HG03280 (cell line): ENCODE results near the gene NDUFB10.
A peak's percentile ranks its signal among the peaks of the same experiment; 100 is the strongest.
"Not testable (repeated sequence)": the region's sequence is repeated elsewhere in the genome, so short reads cannot be mapped to it uniquely, and the experiment has no call there.

Experiments used
- ATAC-seq: cut with Tn5 transposase; IDR thresholded peaks from one replicate; pipeline ENCODE4 v1.9.1; 2021; ENCODE audit warnings: mild to moderate bottlenecking, moderate library complexity; ENCODE audit not compliant: unreplicated experiment

The NDUFB10 gene

GRCh38 chr16:1923299-1924034 lies 35.9 kb upstream of the NDUFB10 start:
- ATAC-seq, result no peak

GRCh38 chr16:1924095-1924494 lies 35.2 kb upstream of the NDUFB10 start:
- ATAC-seq, result no peak

GRCh38 chr16:1926271-1926670 lies 33.1 kb upstream of the NDUFB10 start:
- ATAC-seq, result no peak

- ATAC-seq, result no peak
Measured at GRCh38 chr16:1929105-1929504, 30.2 kb upstream of the NDUFB10 start.

- ATAC-seq, result peak; percentile 87
Measured at GRCh38 chr16:1929578-1930337, 29.6 kb upstream of the NDUFB10 start.

- ATAC-seq, result no peak
Measured at GRCh38 chr16:1930338-1930720, 29.0 kb upstream of the NDUFB10 start.

GRCh38 chr16:1932050-1933028 lies 27.0 kb upstream of the NDUFB10 start:
- ATAC-seq, result no peak

- ATAC-seq, result no peak
Measured at GRCh38 chr16:1933097-1933661, 26.2 kb upstream of the NDUFB10 start.

GRCh38 chr16:1936945-1937479 lies 22.3 kb upstream of the NDUFB10 start:
- ATAC-seq, result no peak

GRCh38 chr16:1938316-1938715 lies 21.0 kb upstream of the NDUFB10 start:
- no peak for ATAC-seq

GRCh38 chr16:1938910-1939309 lies 20.4 kb upstream of the NDUFB10 start:
- ATAC-seq, result no peak

- ATAC-seq, result not testable (repeated sequence)
Measured at GRCh38 chr16:1939833-1940232, 19.5 kb upstream of the NDUFB10 start.

GRCh38 chr16:1940273-1941161 lies 18.8 kb upstream of the NDUFB10 start:
- no peak for ATAC-seq

GRCh38 chr16:1941162-1942046 lies 17.9 kb upstream of the NDUFB10 start:
- no peak for ATAC-seq

- no peak for ATAC-seq
Measured at GRCh38 chr16:1942047-1942809, 17.1 kb upstream of the NDUFB10 start.

GRCh38 chr16:1942810-1943726 lies 16.3 kb upstream of the NDUFB10 start, which contains the start of gene MSRB1:
TSS of gene MSRB1 (minus strand) at chr16:1943199. CDS start at chr16:1943156, 43 bp downstream.
- ATAC-seq, result peak; percentile 96
